ENCODE results near the gene TTN. TPM values are rescaled to one million over a fixed set of nuclear protein-coding genes. Genes with fewer than 3 reads are reported as not detected.

The TTN gene
- total RNA-seq, 1 donor from 2014 or later, result 7.6 TPM

DNA sequence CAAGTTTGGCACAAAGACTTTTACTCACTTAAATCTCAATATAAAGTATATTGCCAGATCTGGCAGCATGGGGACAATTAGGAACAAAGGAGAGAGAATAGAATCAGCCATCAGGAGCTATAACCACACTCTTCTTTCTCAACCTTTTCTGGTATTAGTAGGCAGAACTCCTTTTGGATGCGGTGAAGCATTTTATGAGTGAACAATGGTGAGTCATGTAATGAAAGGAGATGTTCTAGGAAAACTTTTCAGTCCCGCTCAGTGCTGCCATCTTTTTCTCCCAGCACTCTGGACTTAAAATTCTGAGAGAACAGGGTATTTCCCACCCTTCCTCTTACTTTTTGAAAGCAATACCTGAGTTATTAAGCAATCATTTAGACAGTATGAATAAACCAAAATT lies 294.7 kb downstream of the TTN start:
- no peaks in the 10 kb centered on the region for H3K4me1 ChIP-seq
- no peaks in the 10 kb centered on the region for H3K9me3 ChIP-seq
- intact Hi-C loops (cut with DNase I), result no loop called here
- TF ChIP-seq, protein P1, sequence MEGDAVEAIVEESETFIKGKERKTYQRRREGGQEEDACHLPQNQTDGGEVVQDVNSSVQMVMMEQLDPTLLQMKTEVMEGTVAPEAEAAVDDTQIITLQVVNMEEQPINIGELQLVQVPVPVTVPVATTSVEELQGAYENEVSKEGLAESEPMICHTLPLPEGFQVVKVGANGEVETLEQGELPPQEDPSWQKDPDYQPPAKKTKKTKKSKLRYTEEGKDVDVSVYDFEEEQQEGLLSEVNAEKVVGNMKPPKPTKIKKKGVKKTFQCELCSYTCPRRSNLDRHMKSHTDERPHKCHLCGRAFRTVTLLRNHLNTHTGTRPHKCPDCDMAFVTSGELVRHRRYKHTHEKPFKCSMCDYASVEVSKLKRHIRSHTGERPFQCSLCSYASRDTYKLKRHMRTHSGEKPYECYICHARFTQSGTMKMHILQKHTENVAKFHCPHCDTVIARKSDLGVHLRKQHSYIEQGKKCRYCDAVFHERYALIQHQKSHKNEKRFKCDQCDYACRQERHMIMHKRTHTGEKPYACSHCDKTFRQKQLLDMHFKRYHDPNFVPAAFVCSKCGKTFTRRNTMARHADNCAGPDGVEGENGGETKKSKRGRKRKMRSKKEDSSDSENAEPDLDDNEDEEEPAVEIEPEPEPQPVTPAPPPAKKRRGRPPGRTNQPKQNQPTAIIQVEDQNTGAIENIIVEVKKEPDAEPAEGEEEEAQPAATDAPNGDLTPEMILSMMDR (IDR thresholded peaks at IDR 0.05), result no peak
- H3K36me3 ChIP-seq, result peaks cover 7 to 21% of the 10 kb centered on the region in 2 donors
- no peak overlapping the region for H3K4me3 ChIP-seq
- H3K27me3 ChIP-seq, result no peaks in the 10 kb centered on the region
- no peak overlapping the region for H3K27ac ChIP-seq
- no peak for DNase-seq (ENCODE audit: low spot score in 2 of 2)

DNA sequence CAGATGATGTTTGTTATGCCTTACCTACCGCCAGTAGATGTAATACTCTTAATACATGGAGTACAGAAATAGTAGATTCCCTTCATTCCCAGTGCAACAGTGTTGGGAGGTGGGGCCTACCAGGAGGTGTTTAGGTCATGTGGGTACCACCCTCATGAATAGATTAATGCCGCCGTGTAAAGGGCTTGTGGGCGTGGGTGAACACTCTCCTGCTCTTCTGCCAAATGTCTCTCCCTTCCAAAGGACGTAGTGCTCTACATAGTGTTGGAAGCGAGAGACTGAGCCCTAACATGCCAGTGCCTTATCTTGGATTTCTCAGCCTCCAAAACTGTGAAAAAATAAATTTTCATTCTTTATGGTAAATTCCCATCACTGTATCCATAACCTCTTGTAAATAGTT lies 296.8 kb downstream of the TTN start:
- no peak overlapping the region for H3K4me3 ChIP-seq
- no peak overlapping the region for H3K27ac ChIP-seq
- TF ChIP-seq, protein P1 (IDR thresholded peaks at IDR 0.05), result no peak
- DNase-seq (ENCODE audit: low spot score in 2 of 2), result no peak
- H3K36me3 ChIP-seq, result peaks cover 13 to 21% of the 10 kb centered on the region in 2 donors
- no peaks in the 10 kb centered on the region for H3K27me3 ChIP-seq
- no peaks in the 10 kb centered on the region for H3K9me3 ChIP-seq
- H3K4me1 ChIP-seq, result no peaks in the 10 kb centered on the region
- intact Hi-C loops (cut with DNase I), result no loop called here

DNA sequence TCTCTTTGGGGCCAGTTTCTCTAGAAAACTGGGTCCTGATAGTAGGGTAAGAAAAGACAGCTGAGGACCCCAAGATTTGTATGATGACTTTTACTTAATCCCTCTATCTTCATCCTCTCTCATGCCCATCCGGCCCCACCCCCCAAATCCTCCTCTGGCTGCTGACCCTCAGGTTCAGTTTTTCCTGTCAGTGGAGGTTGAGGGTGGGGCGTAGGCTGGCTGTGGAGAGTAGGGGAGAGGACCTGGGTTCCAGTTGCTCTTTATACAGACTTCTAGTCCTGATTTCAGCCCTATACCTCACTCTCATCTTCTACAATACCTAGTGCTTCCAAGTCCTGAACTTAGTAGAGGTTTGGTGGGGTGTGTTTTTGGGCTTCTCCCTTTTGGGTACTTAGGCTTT lies 298.6 kb downstream of the TTN start:
- peaks cover 18 to 29% of the 10 kb centered on the region in 2 donors for H3K36me3 ChIP-seq
- intact Hi-C loops (cut with DNase I), result no loop called here

DNA sequence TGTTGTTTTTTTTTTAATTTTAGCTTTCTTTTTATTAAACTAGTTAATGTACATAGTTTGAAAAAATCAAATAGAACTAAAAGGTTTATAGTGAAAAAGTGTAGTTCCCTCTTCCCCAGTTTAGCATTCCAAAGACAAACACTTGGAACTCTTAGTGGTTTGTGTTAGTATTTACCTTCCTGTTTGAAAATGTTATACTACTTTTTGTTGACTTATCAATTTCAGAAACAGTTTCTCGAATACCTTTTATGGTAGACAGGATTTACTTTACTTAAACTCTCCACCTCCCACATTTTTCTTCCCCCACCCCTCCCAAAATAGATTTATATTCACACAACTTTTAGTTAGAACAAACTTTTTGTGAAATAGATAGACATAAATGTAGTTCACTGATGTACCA lies 300.3 kb downstream of the TTN start:
- no peak overlapping the region for H3K4me3 ChIP-seq
- peaks cover 32 to 36% of the 10 kb centered on the region in 2 donors for H3K36me3 ChIP-seq
- no peak overlapping the region for H3K27ac ChIP-seq
- TF ChIP-seq, protein P1 (IDR thresholded peaks at IDR 0.05), result no peak
- H3K27me3 ChIP-seq, result no peaks in the 10 kb centered on the region
- H3K9me3 ChIP-seq, result no peaks in the 10 kb centered on the region
- DNase-seq (ENCODE audit: low spot score in 2 of 2), result no peak
- intact Hi-C loops (cut with DNase I), result no loop called here
- no peaks in the 10 kb centered on the region for H3K4me1 ChIP-seq

More for the DNA sequence above, 298.6 kb downstream of the TTN start:
- TF ChIP-seq, protein P1 (IDR thresholded peaks at IDR 0.05), result no peak
- no peaks in the 10 kb centered on the region for H3K9me3 ChIP-seq
- no peaks in the 10 kb centered on the region for H3K4me1 ChIP-seq
- no peak overlapping the region for H3K27ac ChIP-seq
- no peaks in the 10 kb centered on the region for H3K27me3 ChIP-seq
- DNase-seq (ENCODE audit: low spot score in 2 of 2), result no peak
- H3K4me3 ChIP-seq, result no peak overlapping the region

DNA sequence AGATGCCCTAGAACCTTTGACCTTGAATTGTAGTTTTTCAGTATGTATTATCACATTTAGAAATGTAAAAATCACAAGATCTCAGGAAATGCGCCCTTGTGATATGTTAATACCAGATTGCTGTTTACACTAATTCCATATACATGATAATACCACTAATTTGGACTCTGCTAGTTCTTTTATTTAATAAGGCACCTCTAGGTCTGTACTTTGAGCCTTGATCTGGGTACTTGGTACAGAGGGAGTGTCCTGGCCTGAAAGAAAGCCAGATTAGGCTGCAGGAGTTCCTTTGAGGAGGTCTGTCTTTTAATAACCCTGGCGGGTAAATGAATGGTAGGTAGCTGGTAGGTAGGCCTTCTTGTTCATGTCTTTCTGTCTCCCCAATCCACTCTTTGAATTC lies 300.7 kb downstream of the TTN start:
- intact Hi-C loops (cut with DNase I), result no loop called here
- peaks cover 31 to 40% of the 10 kb centered on the region in 2 donors for H3K36me3 ChIP-seq
- H3K27me3 ChIP-seq, result no peaks in the 10 kb centered on the region
- H3K9me3 ChIP-seq, result no peaks in the 10 kb centered on the region
- no peak for DNase-seq (ENCODE audit: low spot score in 2 of 2)
- TF ChIP-seq, protein P1 (IDR thresholded peaks at IDR 0.05), result no peak
- no peak overlapping the region for H3K27ac ChIP-seq
- no peak overlapping the region for H3K4me3 ChIP-seq
- no peaks in the 10 kb centered on the region for H3K4me1 ChIP-seq

DNA sequence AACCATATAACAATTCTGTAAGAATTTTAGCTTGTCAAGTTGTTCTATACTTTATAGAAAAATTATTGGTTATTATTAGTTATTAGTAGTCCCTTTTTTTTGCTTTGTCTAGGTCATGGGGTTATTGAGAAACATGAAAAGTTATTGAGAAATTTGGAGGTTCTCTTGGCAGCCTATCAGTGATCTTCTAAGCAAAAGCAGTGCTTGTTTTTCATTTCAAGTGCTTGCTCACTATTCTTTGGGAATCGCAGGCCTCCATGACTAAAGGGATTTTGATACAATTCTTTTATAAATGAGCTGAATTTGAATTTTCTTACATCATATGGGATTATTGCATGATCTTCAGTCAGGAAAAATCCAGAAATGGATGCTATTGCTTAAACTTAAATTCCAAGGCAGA lies 301.1 kb downstream of the TTN start:
- H3K9me3 ChIP-seq, result no peaks in the 10 kb centered on the region
- no peak for DNase-seq (ENCODE audit: low spot score in 2 of 2)
- intact Hi-C loops (cut with DNase I), result no loop called here
- TF ChIP-seq, protein P1 (IDR thresholded peaks at IDR 0.05), result no peak
- H3K27me3 ChIP-seq, result no peaks in the 10 kb centered on the region
- no peaks in the 10 kb centered on the region for H3K4me1 ChIP-seq
- H3K36me3 ChIP-seq, result peaks cover 32 to 45% of the 10 kb centered on the region in 2 donors
- no peak overlapping the region for H3K4me3 ChIP-seq
- H3K27ac ChIP-seq, result no peak overlapping the region

Measured in ascending aorta (tissue), 2 donors.